IMR-90 (cell line): ENCODE measurements around the gene NCKAP5. TPM values are rescaled to one million over a fixed set of nuclear protein-coding genes. Genes with fewer than 3 reads are reported as not detected.

Experiments used
- ATAC-seq: fragments of 200-7000 bp; cut with Tn5 transposase; 2 replicates; pipeline ENCODE4 v1.9.1; 2020; ENCODE audit warnings: low read depth, mild to moderate bottlenecking, moderate library complexity
- BruUV-seq: library from RNA; stranded (reverse); fragments of 400-500 nt; replicated peaks from 2 replicates; lab custom pipeline; 2021; lab: Mats Ljungman, UMichigan
- CTCF ChIA-PET: fragments of 300-600 bp; formaldehyde crosslinking; extraction: SDS; loops from one replicate; lab custom pipeline; 2021; ENCODE audit warnings: antibody characterized with exemption; lab: Yijun Ruan, JAX
- POLR2A ChIA-PET: fragments of 300-600 bp; sonication (Branson Sonifier 250); formaldehyde crosslinking; loops from one replicate; lab custom pipeline; 2022; ENCODE audit warnings: antibody characterized with exemption; ENCODE audit not compliant: unreplicated experiment; lab: Charles Lee
- DNase-seq: peaks from one replicate; pipeline ENCODE4 v3.0.0; 2013
- H2AFZ ChIP-seq: replicated peaks from 2 replicates; pipeline ENCODE3; 2013; ENCODE audit warnings: low read length, mild to moderate bottlenecking; ENCODE audit not compliant: poor library complexity
- H2AK5ac ChIP-seq: 2 replicates; pipeline ENCODE4 v1.6.1; 2013; ENCODE audit warnings: low read depth, low read length, inconsistent platforms
- H2AK9ac ChIP-seq: replicated peaks from 2 replicates; pipeline ENCODE3; 2013; ENCODE audit warnings: mild to moderate bottlenecking, low read depth, low read length, moderate library complexity; ENCODE audit not compliant: poor library complexity
- H2BK120ac ChIP-seq: 2 replicates; pipeline ENCODE4 v1.6.1; 2013; ENCODE audit warnings: low read depth, low read length, inconsistent platforms
- H2BK15ac ChIP-seq: 3 replicates; pipeline ENCODE4 v1.6.1; 2013; ENCODE audit warnings: low read depth, low read length, inconsistent platforms
- H2BK20ac ChIP-seq: 2 replicates; pipeline ENCODE4 v1.6.1; 2013; ENCODE audit warnings: low read depth, mild to moderate bottlenecking, inconsistent platforms, low read length, moderate library complexity
- H2BK5ac ChIP-seq: 2 replicates; pipeline ENCODE4 v1.6.1; 2013; ENCODE audit warnings: mild to moderate bottlenecking, low read depth, low read length, inconsistent platforms; ENCODE audit not compliant: poor library complexity, severe bottlenecking
- H3K14ac ChIP-seq: replicated peaks from 2 replicates; pipeline ENCODE4 v1.6.1; 2013; ENCODE audit warnings: low read depth, low read length, inconsistent platforms
- H3K18ac ChIP-seq: 2 replicates; pipeline ENCODE4 v1.6.1; 2013; ENCODE audit warnings: low read depth, low read length, control low read depth
- H3K23ac ChIP-seq: 2 replicates; pipeline ENCODE4 v1.6.1; 2013; ENCODE audit warnings: low read depth, low read length, inconsistent platforms
- H3K27ac ChIP-seq: 2 replicates; pipeline ENCODE4 v1.5.1; 2013; ENCODE audit warnings: mild to moderate bottlenecking, control low read depth, low read length; ENCODE audit not compliant: insufficient read depth
- H3K27me3 ChIP-seq: 2 replicates; pipeline ENCODE4 v1.6.1; 2013; ENCODE audit warnings: low read length; ENCODE audit not compliant: control insufficient read depth, insufficient read depth
- H3K36me3 ChIP-seq: 2 replicates; pipeline ENCODE4 v1.6.1; 2013; ENCODE audit warnings: low read length, mixed read lengths; ENCODE audit not compliant: control insufficient read depth, insufficient read depth
- H3K4ac ChIP-seq: 2 replicates; pipeline ENCODE4 v1.6.1; 2013; ENCODE audit warnings: low read depth, low read length, inconsistent platforms
- H3K4me1 ChIP-seq: 2 replicates; pipeline ENCODE4 v1.6.1; 2013; ENCODE audit warnings: low read length, mixed read lengths; ENCODE audit not compliant: control insufficient read depth, insufficient read depth
- H3K4me2 ChIP-seq: 2 replicates; pipeline ENCODE4 v1.6.1; 2013; ENCODE audit warnings: low read depth, mild to moderate bottlenecking, control low read depth, low read length, moderate library complexity
- H3K4me3 ChIP-seq: 2 replicates; pipeline ENCODE4 v1.5.1; 2013; ENCODE audit warnings: low read depth, mild to moderate bottlenecking, control low read depth, low read length, moderate library complexity; ENCODE audit not compliant: insufficient read depth
- H3K56ac ChIP-seq: 2 replicates; pipeline ENCODE4 v1.6.1; 2013; ENCODE audit warnings: low read length, inconsistent platforms; ENCODE audit not compliant: insufficient read depth; ENCODE audit errors: extremely low read depth
- H3K79me1 ChIP-seq, 2 experiments: 2 replicates each; pipeline ENCODE4 v1.6.1; 2013; ENCODE audit warnings: low read length in 2 of 2, inconsistent platforms in 1 of 2, low read depth in 1 of 2
- H3K9ac ChIP-seq: 2 replicates; pipeline ENCODE4 v1.6.1; 2013; ENCODE audit warnings: low read depth, low read length, control low read depth
- H3K9me1 ChIP-seq: 2 replicates; pipeline ENCODE4 v1.6.1; 2013; ENCODE audit warnings: low read length, inconsistent platforms; ENCODE audit not compliant: insufficient read depth
- H3K9me3 ChIP-seq: 2 replicates; pipeline ENCODE4 v1.6.1; 2013; ENCODE audit warnings: low read length; ENCODE audit not compliant: control insufficient read depth, insufficient read depth
- H4K20me1 ChIP-seq: 2 replicates; pipeline ENCODE4 v1.6.1; 2013; ENCODE audit warnings: low read length, inconsistent platforms; ENCODE audit not compliant: insufficient read depth
- H4K5ac ChIP-seq: 2 replicates; pipeline ENCODE4 v1.6.1; 2013; ENCODE audit warnings: mild to moderate bottlenecking, low read depth, low read length, control low read depth
- H4K8ac ChIP-seq, 2 experiments: 2 replicates each; pipeline ENCODE4 v1.6.1; 2013; ENCODE audit warnings: low read depth in 2 of 2, low read length in 2 of 2, control low read depth in 1 of 2, inconsistent platforms in 1 of 2
- H4K91ac ChIP-seq: 2 replicates; pipeline ENCODE4 v1.6.1; 2013; ENCODE audit warnings: low read depth, low read length, inconsistent platforms; ENCODE audit not compliant: insufficient read depth
- BHLHE40 ChIP-seq: fragments of 150-350 bp; IDR thresholded peaks from 2 replicates; pipeline ENCODE4 v1.6.1; 2016; ENCODE audit warnings: mild to moderate bottlenecking, low read depth, low read length
- MAFK ChIP-seq: IDR thresholded peaks from 2 replicates; pipeline ENCODE4 v1.6.1; 2012; ENCODE audit warnings: low read depth, low read length, improper control_type of control experiment
- MAZ ChIP-seq: IDR thresholded peaks from 2 replicates; pipeline ENCODE4 v1.6.1; 2012; ENCODE audit warnings: low read depth, mild to moderate bottlenecking, low read length, improper control_type of control experiment, moderate library complexity, borderline replicate concordance
- MXI1 ChIP-seq: IDR thresholded peaks from 2 replicates; pipeline ENCODE4 v1.6.1; 2012; ENCODE audit warnings: low read depth, mild to moderate bottlenecking, low read length, moderate library complexity, borderline replicate concordance
- NFE2L2 ChIP-seq: fragments of 150-350 bp; IDR thresholded peaks from 2 replicates; pipeline ENCODE4 v1.6.1; 2016; ENCODE audit warnings: low read depth, mild to moderate bottlenecking, low read length
- RFX5 ChIP-seq: IDR thresholded peaks from 2 replicates; pipeline ENCODE4 v1.8.0; 2012; ENCODE audit warnings: low read depth, mild to moderate bottlenecking, low read length, moderate library complexity
- WGBS, 2 experiments: methylation state at CpG; one replicate each; pipeline versions ENCODE4 v1.1.5 to v1.1.7; 2013; ENCODE audit warnings: missing lambda C conversion rate in 2 of 2; ENCODE audit not compliant: insufficient read length in 1 of 2; ENCODE audit errors: extremely low coverage in 2 of 2; 5-methylcytosine and 5-hydroxymethylcytosine counted together
- dilution Hi-C: fragments of 300-500 bp; cut with HindIII; formaldehyde crosslinking; loops from one replicate; pipeline ENCODE4 v1.14.3; 2018; ENCODE audit warnings: low sequenced_read_pairs; ENCODE audit not compliant: unreplicated experiment
- in situ Hi-C: fragments of 300-500 bp; cut with MboI; formaldehyde crosslinking; loops from 3 replicates; pipeline ENCODE4 v1.14.3; 2019; ENCODE audit warnings: low sequenced_read_pairs, inconsistent platforms, mixed read lengths
- intact Hi-C: fragments of 100-400 bp; cut with micrococcal nuclease; formaldehyde crosslinking; loops from 2 replicates; pipeline ENCODE4 v1.10.0; 2022
- polyA plus RNA-seq, 3 experiments: library from polyadenylated mRNA; depleted of rRNA; stranded (reverse); fragments of >200 nt; gene quantifications; 2 replicates each; pipeline ENCODE4 v1.2.3, GENCODE V29; 2012; ENCODE audit warnings: low replicate concordance in 1 of 3
- total RNA-seq: library from RNA; depleted of rRNA; stranded (reverse); fragments of >200 nt; gene quantifications from 2 replicates; pipeline ENCODE4 v1.2.3, GENCODE V29; 2012
- TF ChIP-seq, protein P1 (sequence below): fragments of 150-350 bp; IDR thresholded peaks from 2 replicates; pipeline ENCODE4 v1.6.1; 2017; ENCODE audit warnings: mild to moderate bottlenecking, antibody characterized with exemption, low read length, low read depth
- TF ChIP-seq, protein P2 (sequence below): conservative IDR thresholded peaks from 2 replicates; pipeline ENCODE4 v1.5.1; 2012; ENCODE audit warnings: mild to moderate bottlenecking, low read depth, low read length, improper control_type of control experiment
- TF ChIP-seq, protein P3 (sequence below): fragments of 150-350 bp; IDR thresholded peaks from 2 replicates; pipeline ENCODE4 v1.6.1; 2016; ENCODE audit warnings: low read depth, mild to moderate bottlenecking, low read length, moderate library complexity, borderline replicate concordance

NCKAP5 gene
- total and polyA plus RNA-seq, 2 of the 4 experiments (the other 2 are of a cell fraction): 2.7 to 3.9 TPM

- H3K36me3 ChIP-seq: no peaks in the 10 kb centered on the region
- TF ChIP-seq MXI1 (no peak), MAZ (no peak), RFX5 (no peak), MAFK (no peak), BHLHE40 (no peak), NFE2L2 (no peak)
- TF ChIP-seq, protein P1, sequence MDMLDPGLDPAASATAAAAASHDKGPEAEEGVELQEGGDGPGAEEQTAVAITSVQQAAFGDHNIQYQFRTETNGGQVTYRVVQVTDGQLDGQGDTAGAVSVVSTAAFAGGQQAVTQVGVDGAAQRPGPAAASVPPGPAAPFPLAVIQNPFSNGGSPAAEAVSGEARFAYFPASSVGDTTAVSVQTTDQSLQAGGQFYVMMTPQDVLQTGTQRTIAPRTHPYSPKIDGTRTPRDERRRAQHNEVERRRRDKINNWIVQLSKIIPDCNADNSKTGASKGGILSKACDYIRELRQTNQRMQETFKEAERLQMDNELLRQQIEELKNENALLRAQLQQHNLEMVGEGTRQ: no peak
- TF ChIP-seq, protein P2, sequence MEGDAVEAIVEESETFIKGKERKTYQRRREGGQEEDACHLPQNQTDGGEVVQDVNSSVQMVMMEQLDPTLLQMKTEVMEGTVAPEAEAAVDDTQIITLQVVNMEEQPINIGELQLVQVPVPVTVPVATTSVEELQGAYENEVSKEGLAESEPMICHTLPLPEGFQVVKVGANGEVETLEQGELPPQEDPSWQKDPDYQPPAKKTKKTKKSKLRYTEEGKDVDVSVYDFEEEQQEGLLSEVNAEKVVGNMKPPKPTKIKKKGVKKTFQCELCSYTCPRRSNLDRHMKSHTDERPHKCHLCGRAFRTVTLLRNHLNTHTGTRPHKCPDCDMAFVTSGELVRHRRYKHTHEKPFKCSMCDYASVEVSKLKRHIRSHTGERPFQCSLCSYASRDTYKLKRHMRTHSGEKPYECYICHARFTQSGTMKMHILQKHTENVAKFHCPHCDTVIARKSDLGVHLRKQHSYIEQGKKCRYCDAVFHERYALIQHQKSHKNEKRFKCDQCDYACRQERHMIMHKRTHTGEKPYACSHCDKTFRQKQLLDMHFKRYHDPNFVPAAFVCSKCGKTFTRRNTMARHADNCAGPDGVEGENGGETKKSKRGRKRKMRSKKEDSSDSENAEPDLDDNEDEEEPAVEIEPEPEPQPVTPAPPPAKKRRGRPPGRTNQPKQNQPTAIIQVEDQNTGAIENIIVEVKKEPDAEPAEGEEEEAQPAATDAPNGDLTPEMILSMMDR: no peak
- TF ChIP-seq, protein P3, sequence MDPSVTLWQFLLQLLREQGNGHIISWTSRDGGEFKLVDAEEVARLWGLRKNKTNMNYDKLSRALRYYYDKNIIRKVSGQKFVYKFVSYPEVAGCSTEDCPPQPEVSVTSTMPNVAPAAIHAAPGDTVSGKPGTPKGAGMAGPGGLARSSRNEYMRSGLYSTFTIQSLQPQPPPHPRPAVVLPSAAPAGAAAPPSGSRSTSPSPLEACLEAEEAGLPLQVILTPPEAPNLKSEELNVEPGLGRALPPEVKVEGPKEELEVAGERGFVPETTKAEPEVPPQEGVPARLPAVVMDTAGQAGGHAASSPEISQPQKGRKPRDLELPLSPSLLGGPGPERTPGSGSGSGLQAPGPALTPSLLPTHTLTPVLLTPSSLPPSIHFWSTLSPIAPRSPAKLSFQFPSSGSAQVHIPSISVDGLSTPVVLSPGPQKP: no peak
- H3K27me3 ChIP-seq: no peaks in the 10 kb centered on the region
- no peak overlapping the region for H3K27ac ChIP-seq
- no peaks in the 10 kb centered on the region for H3K79me1 ChIP-seq
- ATAC-seq (no peak), DNase-seq (no peak)
- no peak overlapping the region for H2BK5ac ChIP-seq
- no peaks in the 10 kb centered on the region for H3K9me3 ChIP-seq
- intact Hi-C loops (no loop called here), in situ Hi-C loops (no loop called here), dilution Hi-C loops (no loop called here)
- no peak overlapping the region; the same call in 1 of the 2 replicates for H2BK120ac ChIP-seq
- BruUV-seq: no TSS peak
- H4K8ac ChIP-seq: no peak overlapping the region
- H3K14ac ChIP-seq: no peak overlapping the region
- no peak overlapping the region for H2AFZ ChIP-seq
- H3K4me3 ChIP-seq: no peak overlapping the region
- no CpG with 5 or more reads among the region's 1 CpG for WGBS, 2 experiments
- no peak overlapping the region for H3K4me2 ChIP-seq
- no peak overlapping the region for H3K4ac ChIP-seq
- CTCF ChIA-PET: interaction anchor here (0.6 kb wide), 1 partner anchor 476 kb away, joined by 3 read pairs; no protein-coding TSS in a partner anchor
- peaks cover 14% of the 10 kb centered on the region for H3K4me1 ChIP-seq
- H4K20me1 ChIP-seq: no peaks in the 10 kb centered on the region
- H3K18ac ChIP-seq: no peak overlapping the region
- H3K23ac ChIP-seq: no peak overlapping the region
- H4K91ac ChIP-seq: no peak overlapping the region
- no peak overlapping the region for H4K5ac ChIP-seq
- H2AK9ac ChIP-seq: no peak overlapping the region
- H2BK15ac ChIP-seq: no peak overlapping the region
- H3K56ac ChIP-seq: no peak overlapping the region
- H2BK20ac ChIP-seq: no peak overlapping the region; the same call in 1 of the 2 replicates
- no peak overlapping the region for H2AK5ac ChIP-seq
- H3K9me1 ChIP-seq: no peaks in the 10 kb centered on the region
- no peak overlapping the region for H3K9ac ChIP-seq
- POLR2A ChIA-PET: no interaction called here
Observed at GRCh38 chr2:133606616-133607015, 38.4 kb upstream of the NCKAP5 start.
